GM12892 (cell line): ENCODE results near the gene RFT1.
"Not testable (repeated sequence)": the region's sequence is repeated elsewhere in the genome, so short reads cannot be mapped to it uniquely, and the experiment has no call there.

Source experiments
- DNase-seq: peaks from one replicate; pipeline ENCODE4 v3.0.0; 2011; ENCODE audit not compliant: insufficient read length
- FAIRE-seq: peaks from 2 replicates; lab custom pipeline; 2011; peaks lifted over from hg19 to GRCh38; lab: Jason Lieb, UNC
- POLR2A ChIP-seq: IDR thresholded peaks from 2 replicates; pipeline ENCODE4 v1.6.1; 2011; ENCODE audit warnings: low read depth, low read length, control low read depth
- POLR2AphosphoS5 ChIP-seq: IDR thresholded peaks from 2 replicates; pipeline ENCODE4 v1.6.1; 2011; ENCODE audit warnings: low read depth, low read length, control low read depth
- TAF1 ChIP-seq: IDR thresholded peaks from 2 replicates; pipeline ENCODE4 v1.6.1; 2011; ENCODE audit warnings: low read depth, mild to moderate bottlenecking, control low read depth, low read length, borderline replicate concordance

The RFT1 gene

GRCh38 chr3:53153980-53154379, 23.7 kb upstream of the RFT1 start:
- TF ChIP-seq POLR2A = no peak
- TF ChIP-seq TAF1 = no peak
- no peak for TF ChIP-seq POLR2AphosphoS5
- FAIRE-seq (no peak), DNase-seq (no peak)

GRCh38 chr3:53153264-53153823, 23.1 kb upstream of the RFT1 start:
- TF ChIP-seq TAF1 = no peak
- no peak for FAIRE-seq

GRCh38 chr3:53151870-53152660, 21.8 kb upstream of the RFT1 start:
- FAIRE-seq (no peak), DNase-seq (no peak)
- TF ChIP-seq POLR2A = no peak

More at GRCh38 chr3:53153264-53153823, 23.1 kb upstream of the RFT1 start:
- DNase-seq = no peak

DNA sequence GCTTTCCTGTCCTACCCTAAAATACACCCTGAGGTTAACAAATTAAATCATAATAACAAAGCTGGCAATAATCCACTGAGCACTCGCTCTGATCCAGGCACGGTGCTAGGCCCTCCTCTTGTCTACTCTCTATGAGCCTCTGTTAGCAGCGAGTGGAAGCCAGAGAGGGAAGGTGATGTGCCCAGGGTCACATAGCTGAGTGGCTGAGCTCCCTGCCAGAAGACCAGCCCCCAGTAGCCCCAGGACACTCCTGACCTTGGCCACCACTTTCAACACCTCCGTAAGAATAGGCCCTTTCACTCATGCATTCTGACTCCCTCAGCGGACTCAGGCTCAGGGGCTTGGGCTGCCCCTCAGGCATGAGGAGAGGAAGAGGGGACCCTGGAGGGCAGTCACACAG, 21.2 kb upstream of the RFT1 start:
- no peak for FAIRE-seq
- DNase-seq = no peak
- TF ChIP-seq POLR2A (no peak), TAF1 (no peak), POLR2AphosphoS5 (no peak)

DNA sequence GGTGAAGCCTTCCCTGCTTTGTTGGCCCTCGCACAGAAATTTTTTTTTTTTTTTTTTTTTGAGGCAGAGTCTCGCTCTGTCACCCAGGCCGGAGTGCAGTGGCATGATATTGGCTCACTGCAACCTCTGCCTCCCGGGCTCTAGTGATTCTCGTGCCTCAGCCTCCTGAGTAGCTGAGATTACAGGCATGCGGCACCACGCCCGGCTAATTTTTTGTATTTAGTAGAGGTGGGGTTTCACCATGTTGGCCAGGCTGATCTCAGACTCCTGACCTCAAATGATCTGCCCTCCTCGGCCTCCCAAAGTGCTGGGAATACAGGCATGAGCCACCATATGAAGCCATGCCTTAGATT, 20.8 kb upstream of the RFT1 start:
- not testable (repeated sequence) for DNase-seq, FAIRE-seq

DNA sequence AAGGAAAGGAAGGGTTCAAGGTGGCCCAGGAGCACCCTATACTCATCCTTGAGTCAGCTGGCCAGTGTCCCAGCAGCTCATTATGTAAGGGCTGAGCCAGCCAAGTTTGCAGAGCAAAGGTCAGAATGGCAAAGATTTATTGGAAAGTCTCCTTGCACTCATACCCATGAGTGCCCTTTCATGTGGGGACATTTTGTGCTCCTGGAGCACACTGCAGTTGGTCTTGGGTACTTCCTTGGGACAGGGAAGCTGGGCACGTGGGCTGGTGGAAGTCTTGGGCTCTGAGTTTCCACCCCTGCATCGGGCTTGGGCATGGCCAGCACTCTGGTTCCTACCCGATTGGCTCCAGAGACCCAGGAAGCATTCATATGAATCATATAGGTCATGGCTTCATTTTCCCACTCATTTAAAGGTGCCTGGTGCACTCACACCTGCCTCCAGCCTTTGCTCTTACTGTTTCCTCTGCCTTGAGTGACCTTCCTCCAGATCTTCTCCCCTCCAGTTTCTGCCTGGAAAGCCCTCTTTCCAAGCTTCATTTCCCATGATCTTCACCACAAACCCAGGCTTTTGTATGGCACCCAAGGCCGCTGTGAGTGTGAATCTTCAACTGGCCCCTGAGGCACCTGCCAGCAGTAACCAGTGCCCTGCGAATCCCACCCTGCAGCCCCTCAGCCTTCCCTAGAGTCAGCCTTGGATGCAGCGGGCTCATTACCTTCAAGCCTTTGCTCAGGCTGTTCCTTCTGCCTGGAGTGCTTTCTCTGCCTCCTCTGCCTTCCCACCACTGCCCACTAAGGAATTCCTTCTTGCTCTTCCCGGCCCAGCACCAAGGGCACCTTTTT, 20.2 kb upstream of the RFT1 start:
- DNase-seq = no peak
- FAIRE-seq = no peak
- TF ChIP-seq POLR2AphosphoS5 = no peak
- TF ChIP-seq POLR2A = no peak
- no peak for TF ChIP-seq TAF1

- TF ChIP-seq POLR2A (no peak), TAF1 (no peak), POLR2AphosphoS5 (no peak)
- DNase-seq (no peak), FAIRE-seq (no peak)
Measured at GRCh38 chr3:53149699-53150098, 19.5 kb upstream of the RFT1 start.

- DNase-seq = no peak
- no peak for FAIRE-seq
- no peak for TF ChIP-seq POLR2A
- no peak for TF ChIP-seq TAF1
- TF ChIP-seq POLR2AphosphoS5 = no peak
Measured at GRCh38 chr3:53149006-53149690, 18.9 kb upstream of the RFT1 start.

GRCh38 chr3:53147903-53148400, 17.7 kb upstream of the RFT1 start:
- no peak for FAIRE-seq
- TF ChIP-seq POLR2A = no peak
- TF ChIP-seq TAF1 = no peak
- TF ChIP-seq POLR2AphosphoS5 = no peak
- DNase-seq = no peak

DNA sequence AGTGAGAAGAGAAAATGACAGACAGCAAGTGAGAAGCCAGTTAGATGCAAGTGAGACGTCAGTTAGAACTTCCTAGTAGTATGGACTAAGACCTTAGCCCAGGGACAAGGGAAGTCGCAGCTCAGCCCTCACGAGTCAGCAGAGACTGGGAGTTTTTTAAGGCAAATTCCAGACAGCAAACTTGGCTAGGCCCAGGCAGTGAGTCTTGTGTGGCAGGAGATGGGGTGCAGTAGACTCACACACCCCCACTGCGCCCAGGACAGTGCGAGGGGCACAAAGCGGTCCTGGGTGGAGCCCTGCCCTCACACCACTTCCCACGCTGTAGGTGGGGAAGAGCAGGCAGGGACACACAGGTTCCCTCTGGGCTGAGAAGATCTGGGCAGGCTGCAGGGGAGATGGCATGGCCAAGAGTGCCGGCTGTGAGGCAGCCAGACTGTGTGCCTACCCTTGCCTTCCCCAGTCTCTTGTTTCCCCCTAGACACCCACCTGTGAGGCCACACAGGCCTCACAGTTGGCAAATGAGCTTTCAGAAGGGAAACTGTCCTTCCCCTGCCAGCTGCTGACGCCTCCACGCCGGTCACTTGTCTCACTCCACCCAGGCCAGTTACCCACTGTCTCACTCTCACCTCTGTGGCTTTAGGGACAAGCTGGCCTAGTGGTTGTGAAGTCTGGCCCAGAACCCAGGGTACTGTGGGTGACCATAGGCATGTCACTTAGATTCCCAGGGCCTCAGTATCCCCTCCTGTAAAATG, 17.1 kb upstream of the RFT1 start:
- DNase-seq = no peak
- no peak for FAIRE-seq
- TF ChIP-seq TAF1 (no peak), POLR2AphosphoS5 (no peak), POLR2A (no peak)
